ENCODE measurements around the gene MRPL12. TPM values are rescaled to one million over a fixed set of nuclear protein-coding genes. Genes with fewer than 3 reads are reported as not detected.
A peak's percentile ranks its signal among the peaks of the same experiment; 100 is the strongest.

The MRPL12 gene
- total and polyA plus RNA-seq, 9 of the 15 experiments (the other 6 are each of a cell fraction or from before 2014, with no cell fraction given), result 0.94 to 338 (median 100) TPM

DNA sequence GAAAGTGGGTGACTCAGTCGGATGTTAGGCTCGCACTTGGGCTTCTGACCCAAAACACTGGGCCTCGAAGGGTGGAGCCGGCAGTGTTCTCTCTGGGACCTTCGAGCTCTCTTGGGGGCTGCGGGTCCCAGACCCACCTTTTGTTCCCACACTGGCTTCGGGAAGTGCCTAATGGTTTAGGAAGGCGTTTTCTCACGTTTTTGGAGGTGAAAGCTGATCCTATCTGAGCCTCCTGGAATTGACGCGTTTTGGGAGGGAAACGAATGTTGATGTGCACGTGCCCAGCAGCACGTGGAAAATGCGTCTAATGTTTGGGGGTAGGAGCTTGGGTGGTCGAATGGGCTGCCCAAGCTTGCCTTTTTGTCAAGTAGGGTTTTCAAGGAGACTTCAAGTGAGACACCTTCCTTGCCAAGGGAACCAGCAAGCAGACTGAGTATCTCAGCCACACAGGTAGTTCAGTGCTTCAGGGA is 18.7 kb upstream of the MRPL12 start (continued):
- TF ChIP-seq, protein P1, sequence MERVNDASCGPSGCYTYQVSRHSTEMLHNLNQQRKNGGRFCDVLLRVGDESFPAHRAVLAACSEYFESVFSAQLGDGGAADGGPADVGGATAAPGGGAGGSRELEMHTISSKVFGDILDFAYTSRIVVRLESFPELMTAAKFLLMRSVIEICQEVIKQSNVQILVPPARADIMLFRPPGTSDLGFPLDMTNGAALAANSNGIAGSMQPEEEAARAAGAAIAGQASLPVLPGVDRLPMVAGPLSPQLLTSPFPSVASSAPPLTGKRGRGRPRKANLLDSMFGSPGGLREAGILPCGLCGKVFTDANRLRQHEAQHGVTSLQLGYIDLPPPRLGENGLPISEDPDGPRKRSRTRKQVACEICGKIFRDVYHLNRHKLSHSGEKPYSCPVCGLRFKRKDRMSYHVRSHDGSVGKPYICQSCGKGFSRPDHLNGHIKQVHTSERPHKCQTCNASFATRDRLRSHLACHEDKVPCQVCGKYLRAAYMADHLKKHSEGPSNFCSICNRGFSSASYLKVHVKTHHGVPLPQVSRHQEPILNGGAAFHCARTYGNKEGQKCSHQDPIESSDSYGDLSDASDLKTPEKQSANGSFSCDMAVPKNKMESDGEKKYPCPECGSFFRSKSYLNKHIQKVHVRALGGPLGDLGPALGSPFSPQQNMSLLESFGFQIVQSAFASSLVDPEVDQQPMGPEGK (CRISPR knock-in tag; IDR thresholded peaks at IDR 0.05; ENCODE audit: borderline replicate concordance), result no peak
- TF ChIP-seq, protein P2, sequence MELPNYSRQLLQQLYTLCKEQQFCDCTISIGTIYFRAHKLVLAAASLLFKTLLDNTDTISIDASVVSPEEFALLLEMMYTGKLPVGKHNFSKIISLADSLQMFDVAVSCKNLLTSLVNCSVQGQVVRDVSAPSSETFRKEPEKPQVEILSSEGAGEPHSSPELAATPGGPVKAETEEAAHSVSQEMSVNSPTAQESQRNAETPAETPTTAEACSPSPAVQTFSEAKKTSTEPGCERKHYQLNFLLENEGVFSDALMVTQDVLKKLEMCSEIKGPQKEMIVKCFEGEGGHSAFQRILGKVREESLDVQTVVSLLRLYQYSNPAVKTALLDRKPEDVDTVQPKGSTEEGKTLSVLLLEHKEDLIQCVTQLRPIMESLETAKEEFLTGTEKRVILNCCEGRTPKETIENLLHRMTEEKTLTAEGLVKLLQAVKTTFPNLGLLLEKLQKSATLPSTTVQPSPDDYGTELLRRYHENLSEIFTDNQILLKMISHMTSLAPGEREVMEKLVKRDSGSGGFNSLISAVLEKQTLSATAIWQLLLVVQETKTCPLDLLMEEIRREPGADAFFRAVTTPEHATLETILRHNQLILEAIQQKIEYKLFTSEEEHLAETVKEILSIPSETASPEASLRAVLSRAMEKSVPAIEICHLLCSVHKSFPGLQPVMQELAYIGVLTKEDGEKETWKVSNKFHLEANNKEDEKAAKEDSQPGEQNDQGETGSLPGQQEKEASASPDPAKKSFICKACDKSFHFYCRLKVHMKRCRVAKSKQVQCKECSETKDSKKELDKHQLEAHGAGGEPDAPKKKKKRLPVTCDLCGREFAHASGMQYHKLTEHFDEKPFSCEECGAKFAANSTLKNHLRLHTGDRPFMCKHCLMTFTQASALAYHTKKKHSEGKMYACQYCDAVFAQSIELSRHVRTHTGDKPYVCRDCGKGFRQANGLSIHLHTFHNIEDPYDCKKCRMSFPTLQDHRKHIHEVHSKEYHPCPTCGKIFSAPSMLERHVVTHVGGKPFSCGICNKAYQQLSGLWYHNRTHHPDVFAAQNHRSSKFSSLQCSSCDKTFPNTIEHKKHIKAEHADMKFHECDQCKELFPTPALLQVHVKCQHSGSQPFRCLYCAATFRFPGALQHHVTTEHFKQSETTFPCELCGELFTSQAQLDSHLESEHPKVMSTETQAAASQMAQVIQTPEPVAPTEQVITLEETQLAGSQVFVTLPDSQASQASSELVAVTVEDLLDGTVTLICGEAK (IDR thresholded peaks at IDR 0.05), result peak; percentile 10; the same call in 1 of the 2 replicates
- TF ChIP-seq, protein P2 (CRISPR knock-in tag; IDR thresholded peaks at IDR 0.05), result no peak
- TF ChIP-seq U2AF1 (optimal IDR thresholded peaks at IDR 0.05; ENCODE audit: low read depth, low read length) (no peak), PCBP2 (IDR thresholded peaks at IDR 0.05; ENCODE audit: low read depth, low read length, poor library complexity, severe bottlenecking) (no peak), RBM39 (optimal IDR thresholded peaks at IDR 0.05; ENCODE audit: low read depth, low read length) (no peak), CHCHD3 (CRISPR knock-in tag; IDR thresholded peaks at IDR 0.05) (no peak), KAT7 (CRISPR knock-in tag; IDR thresholded peaks at IDR 0.05; ENCODE audit: borderline replicate concordance) (0 out of 2 replicates have a peak, but pooled peaks have one; percentile 60), SMARCC2 (IDR thresholded peaks at IDR 0.05; ENCODE audit: low read depth) (no peak), RBFOX2 (IDR thresholded peaks at IDR 0.05; ENCODE audit: low read depth, low read length) (0 out of 2 replicates have a peak, but pooled peaks have one; percentile 43), DPF2 (IDR thresholded peaks at IDR 0.05) (peak; percentile 47; the same call in 1 of the 2 replicates), RBM25 (IDR thresholded peaks at IDR 0.05; ENCODE audit: low read depth, low read length, severe bottlenecking) (no peak), FOSL1 (tag; conservative IDR thresholded peaks at IDR 0.05) (peak; percentile 54), ZFP36 (IDR thresholded peaks at IDR 0.05; ENCODE audit: low read depth, low read length, partially characterized antibody) (no peak), POLR2B (IDR thresholded peaks at IDR 0.05; ENCODE audit: low read depth, partially characterized antibody) (no peak)
- TF ChIP-seq, protein P3, sequence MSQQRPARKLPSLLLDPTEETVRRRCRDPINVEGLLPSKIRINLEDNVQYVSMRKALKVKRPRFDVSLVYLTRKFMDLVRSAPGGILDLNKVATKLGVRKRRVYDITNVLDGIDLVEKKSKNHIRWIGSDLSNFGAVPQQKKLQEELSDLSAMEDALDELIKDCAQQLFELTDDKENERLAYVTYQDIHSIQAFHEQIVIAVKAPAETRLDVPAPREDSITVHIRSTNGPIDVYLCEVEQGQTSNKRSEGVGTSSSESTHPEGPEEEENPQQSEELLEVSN (IDR thresholded peaks at IDR 0.05; ENCODE audit: borderline replicate concordance in 1 of 2, extremely low read depth in 1 of 2, insufficient read depth in 1 of 2, insufficient read length in 1 of 2, low read depth in 1 of 2, low read length in 1 of 2, poor library complexity in 1 of 2, severe bottlenecking in 1 of 2), result peak; percentile 96 to 98
